Measurements from ENCODE around the gene CDKL2. TPM values are rescaled to one million over a fixed set of nuclear protein-coding genes. Genes with fewer than 3 reads are reported as not detected.

CDKL2 gene
- total and polyA plus RNA-seq, 2 donors from 2014 or later, result 3.2 to 15.9 TPM

DNA sequence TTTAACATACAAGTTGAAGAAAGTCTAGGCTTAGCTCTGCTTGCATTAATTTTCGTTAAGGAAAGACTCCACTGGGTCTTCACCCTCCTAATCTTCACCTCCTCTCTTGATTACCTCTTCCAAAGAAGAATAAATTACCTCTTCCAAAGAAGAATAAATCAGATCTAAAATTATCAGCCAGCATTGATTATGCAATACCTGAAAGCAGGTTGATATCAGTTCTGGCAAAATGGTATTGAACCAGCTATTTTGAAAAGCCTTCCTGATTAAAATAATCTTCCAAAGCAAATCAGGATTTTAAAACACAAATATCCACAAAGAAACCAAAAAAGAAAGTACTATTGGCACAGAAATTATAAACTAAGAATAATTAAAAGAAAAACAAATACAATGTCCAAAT lies 36.9 kb downstream of the CDKL2 start:
- intact Hi-C loops (cut with DNase I), result no loop called here
- Histone ChIP-seq H3K9me3 (ENCODE audit: control insufficient read depth in 2 of 3, insufficient read depth in 1 of 3, low read length in 3 of 3) (no peaks in the 10 kb centered on the region), H3K4me3 (ENCODE audit: low read length in 3 of 3) (no peak overlapping the region), H3K27me3 (ENCODE audit: control insufficient read depth, insufficient read depth, low read length) (no peaks in the 10 kb centered on the region), H3K9ac (ENCODE audit: low read length in 3 of 3) (no peak overlapping the region), H3K4me1 (ENCODE audit: control insufficient read depth in 2 of 3, insufficient read depth in 2 of 3, low read depth in 1 of 3, low read length in 3 of 3) (no peaks in the 10 kb centered on the region), H3K36me3 (ENCODE audit: control insufficient read depth in 2 of 3, insufficient read depth in 3 of 3, low read length in 3 of 3) (peaks cover 0 to 5% (median 2%) of the 10 kb centered on the region in 3 donors), H3K27ac (ENCODE audit: low read depth in 2 of 2, low read length in 2 of 2) (no peak overlapping the region)
- TF ChIP-seq, protein P1, sequence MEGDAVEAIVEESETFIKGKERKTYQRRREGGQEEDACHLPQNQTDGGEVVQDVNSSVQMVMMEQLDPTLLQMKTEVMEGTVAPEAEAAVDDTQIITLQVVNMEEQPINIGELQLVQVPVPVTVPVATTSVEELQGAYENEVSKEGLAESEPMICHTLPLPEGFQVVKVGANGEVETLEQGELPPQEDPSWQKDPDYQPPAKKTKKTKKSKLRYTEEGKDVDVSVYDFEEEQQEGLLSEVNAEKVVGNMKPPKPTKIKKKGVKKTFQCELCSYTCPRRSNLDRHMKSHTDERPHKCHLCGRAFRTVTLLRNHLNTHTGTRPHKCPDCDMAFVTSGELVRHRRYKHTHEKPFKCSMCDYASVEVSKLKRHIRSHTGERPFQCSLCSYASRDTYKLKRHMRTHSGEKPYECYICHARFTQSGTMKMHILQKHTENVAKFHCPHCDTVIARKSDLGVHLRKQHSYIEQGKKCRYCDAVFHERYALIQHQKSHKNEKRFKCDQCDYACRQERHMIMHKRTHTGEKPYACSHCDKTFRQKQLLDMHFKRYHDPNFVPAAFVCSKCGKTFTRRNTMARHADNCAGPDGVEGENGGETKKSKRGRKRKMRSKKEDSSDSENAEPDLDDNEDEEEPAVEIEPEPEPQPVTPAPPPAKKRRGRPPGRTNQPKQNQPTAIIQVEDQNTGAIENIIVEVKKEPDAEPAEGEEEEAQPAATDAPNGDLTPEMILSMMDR (IDR thresholded peaks at IDR 0.05; ENCODE audit: borderline replicate concordance, extremely low read depth, insufficient read depth), result no peak
- DNase-seq, result no peak
- FAIRE-seq, result no peak

DNA sequence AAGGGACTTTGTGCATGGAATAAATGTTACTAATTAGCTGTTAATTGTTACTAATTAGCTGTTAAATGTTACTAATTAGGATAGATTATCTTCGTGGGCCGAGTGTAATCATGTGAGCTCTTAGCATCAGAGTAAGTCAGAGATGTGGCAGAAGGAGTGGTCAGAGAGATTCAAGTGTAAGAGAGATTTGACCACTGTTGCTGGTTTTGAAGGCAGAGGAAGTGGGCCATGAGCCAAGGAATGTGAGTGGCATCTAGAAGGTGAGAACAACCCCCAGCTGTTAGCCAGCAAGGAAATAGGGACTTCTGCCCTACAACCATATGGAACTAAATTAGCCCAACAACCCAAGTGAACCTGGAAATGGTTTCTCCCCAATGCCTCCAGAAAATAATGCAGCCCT lies 46.3 kb downstream of the CDKL2 start:
- no peaks in the 10 kb centered on the region for H3K9me3 ChIP-seq (ENCODE audit: control insufficient read depth in 2 of 3, insufficient read depth in 1 of 3, low read length in 3 of 3)
- no peaks in the 10 kb centered on the region for H3K4me1 ChIP-seq (ENCODE audit: control insufficient read depth in 2 of 3, insufficient read depth in 2 of 3, low read depth in 1 of 3, low read length in 3 of 3)
- no peaks in the 10 kb centered on the region for H3K36me3 ChIP-seq (ENCODE audit: control insufficient read depth in 2 of 3, insufficient read depth in 3 of 3, low read length in 3 of 3)
- DNase-seq (no peak), FAIRE-seq (no peak)
- H3K9ac ChIP-seq (ENCODE audit: low read length in 3 of 3), result no peak overlapping the region
- intact Hi-C loops (cut with DNase I), result no loop called here
- H3K27me3 ChIP-seq (ENCODE audit: control insufficient read depth, insufficient read depth, low read length), result no peaks in the 10 kb centered on the region
- H3K4me3 ChIP-seq (ENCODE audit: low read length in 3 of 3), result no peak overlapping the region
- TF ChIP-seq, protein P1 (IDR thresholded peaks at IDR 0.05; ENCODE audit: borderline replicate concordance, extremely low read depth, insufficient read depth), result no peak
- H3K27ac ChIP-seq (ENCODE audit: low read depth in 2 of 2, low read length in 2 of 2), result no peak overlapping the region

DNA sequence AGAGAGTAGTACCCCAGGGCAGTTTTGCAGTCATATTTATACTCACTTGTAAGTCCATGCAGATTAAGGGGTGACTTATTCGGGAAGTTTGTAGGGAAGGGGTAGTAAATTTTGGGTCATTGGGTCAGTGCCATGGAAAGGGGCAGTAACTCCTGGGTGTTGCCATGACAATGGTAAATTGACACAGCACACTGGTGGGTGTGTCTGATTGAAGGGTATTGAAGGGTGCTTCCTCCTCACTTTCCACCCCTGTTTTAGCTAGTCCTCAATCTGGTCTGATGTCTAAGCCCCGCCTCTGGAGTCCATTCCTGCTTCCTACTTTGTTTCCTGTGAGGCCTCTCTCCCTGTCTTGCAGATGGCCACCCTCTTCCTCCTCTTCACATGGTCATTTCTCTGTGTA lies 62.6 kb downstream of the CDKL2 start:
- no peak overlapping the region for H3K4me3 ChIP-seq (ENCODE audit: low read length in 3 of 3)
- FAIRE-seq (no peak), DNase-seq (no peak)
- intact Hi-C loops (cut with DNase I), result no loop called here
- H3K27me3 ChIP-seq (ENCODE audit: control insufficient read depth, insufficient read depth, low read length), result no peaks in the 10 kb centered on the region
- no peaks in the 10 kb centered on the region for H3K36me3 ChIP-seq (ENCODE audit: control insufficient read depth in 2 of 3, insufficient read depth in 3 of 3, low read length in 3 of 3)
- H3K4me1 ChIP-seq (ENCODE audit: control insufficient read depth in 2 of 3, insufficient read depth in 2 of 3, low read depth in 1 of 3, low read length in 3 of 3), result no peaks in the 10 kb centered on the region
- no peaks in the 10 kb centered on the region for H3K9me3 ChIP-seq (ENCODE audit: control insufficient read depth in 2 of 3, insufficient read depth in 1 of 3, low read length in 3 of 3)
- TF ChIP-seq, protein P1 (IDR thresholded peaks at IDR 0.05; ENCODE audit: borderline replicate concordance, extremely low read depth, insufficient read depth), result no peak
- no peak overlapping the region for H3K9ac ChIP-seq (ENCODE audit: low read length in 3 of 3)
- no peak overlapping the region for H3K27ac ChIP-seq (ENCODE audit: low read depth in 2 of 2, low read length in 2 of 2)

DNA sequence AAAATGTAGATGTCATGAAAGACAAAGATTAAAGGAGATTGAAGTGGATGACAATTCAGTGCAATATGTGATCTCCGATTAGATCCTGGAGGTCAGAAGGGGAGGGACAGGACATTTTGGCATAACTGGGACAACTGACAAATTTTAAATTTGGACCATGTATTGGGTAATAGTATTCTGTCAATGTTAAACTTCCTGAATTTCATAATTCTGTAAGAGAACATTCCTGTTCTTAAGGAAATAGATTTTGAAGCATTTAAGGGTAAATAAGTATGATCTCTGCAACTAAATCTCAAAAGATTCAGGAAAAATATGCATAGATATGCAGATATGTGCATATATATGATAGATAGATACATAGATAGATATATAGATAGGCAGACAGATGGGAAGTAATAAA lies 63.4 kb downstream of the CDKL2 start:
- Histone ChIP-seq H3K27ac (ENCODE audit: low read depth in 2 of 2, low read length in 2 of 2) (no peak overlapping the region), H3K36me3 (ENCODE audit: control insufficient read depth in 2 of 3, insufficient read depth in 3 of 3, low read length in 3 of 3) (no peaks in the 10 kb centered on the region), H3K4me3 (ENCODE audit: low read length in 3 of 3) (no peak overlapping the region), H3K9me3 (ENCODE audit: control insufficient read depth in 2 of 3, insufficient read depth in 1 of 3, low read length in 3 of 3) (no peaks in the 10 kb centered on the region), H3K4me1 (ENCODE audit: control insufficient read depth in 2 of 3, insufficient read depth in 2 of 3, low read depth in 1 of 3, low read length in 3 of 3) (no peaks in the 10 kb centered on the region), H3K9ac (ENCODE audit: low read length in 3 of 3) (no peak overlapping the region), H3K27me3 (ENCODE audit: control insufficient read depth, insufficient read depth, low read length) (no peaks in the 10 kb centered on the region)
- no peak for FAIRE-seq
- TF ChIP-seq, protein P1 (IDR thresholded peaks at IDR 0.05; ENCODE audit: borderline replicate concordance, extremely low read depth, insufficient read depth), result no peak
- DNase-seq, result no peak
- intact Hi-C loops (cut with DNase I), result no loop called here
